Tongue (tissue), 2 donors: Measurements from ENCODE around the gene SRSF6. TPM values are rescaled to one million over a fixed set of nuclear protein-coding genes. Genes with fewer than 3 reads are reported as not detected.
"Not testable (repeated sequence)": the region's sequence is repeated elsewhere in the genome, so short reads cannot be mapped to it uniquely, and the experiment has no call there.

Experiments
- DNase-seq: peaks from one replicate; pipeline ENCODE4 v3.0.0-alpha.2; 2015
- total RNA-seq: library from RNA; depleted of rRNA; stranded (reverse); fragments of >200 nt; gene quantifications from one replicate; pipeline ENCODE4 v1.2.3, GENCODE V29; 2014

The SRSF6 gene
- total RNA-seq, result 90.1 TPM

- DNase-seq, result peak; percentile 98
Measured at GRCh38 chr20:43457640-43458421, at the start of gene SRSF6. TSS of gene SRSF6 (plus strand) at chr20:43457896. CDS start at chr20:43458034, 138 bp downstream.

GRCh38 chr20:43408848-43409576 is 48.7 kb upstream of the SRSF6 start:
- DNase-seq, result no peak

- no peak for DNase-seq
Measured at GRCh38 chr20:43409577-43409913, 48.2 kb upstream of the SRSF6 start.

GRCh38 chr20:43415661-43416430 is 41.9 kb upstream of the SRSF6 start:
- no peak for DNase-seq

GRCh38 chr20:43416591-43417228 is 41.0 kb upstream of the SRSF6 start:
- DNase-seq, result no peak

- DNase-seq, result no peak
Measured at GRCh38 chr20:43420192-43420591, 37.5 kb upstream of the SRSF6 start.

- not testable (repeated sequence) for DNase-seq
Measured at GRCh38 chr20:43420913-43421312, 36.8 kb upstream of the SRSF6 start.

- no peak for DNase-seq
Measured at GRCh38 chr20:43426172-43426571, 31.5 kb upstream of the SRSF6 start.

GRCh38 chr20:43430265-43431133 is 27.2 kb upstream of the SRSF6 start:
- no peak for DNase-seq

- DNase-seq, result no peak
Measured at GRCh38 chr20:43431134-43431519, 26.6 kb upstream of the SRSF6 start.

GRCh38 chr20:43432498-43432897 is 25.2 kb upstream of the SRSF6 start:
- no peak for DNase-seq

- no peak for DNase-seq
Measured at GRCh38 chr20:43433250-43433854, 24.3 kb upstream of the SRSF6 start.

GRCh38 chr20:43434565-43434964 is 23.1 kb upstream of the SRSF6 start:
- DNase-seq, result no peak

GRCh38 chr20:43438578-43439316 is 18.9 kb upstream of the SRSF6 start:
- no peak for DNase-seq

- DNase-seq, result no peak
Measured at GRCh38 chr20:43440531-43440930, 17.2 kb upstream of the SRSF6 start.

- no peak for DNase-seq
Measured at GRCh38 chr20:43442282-43442880, 15.3 kb upstream of the SRSF6 start.

GRCh38 chr20:43444107-43444506 is 13.6 kb upstream of the SRSF6 start:
- DNase-seq, result no peak

GRCh38 chr20:43446361-43446879 is 11.3 kb upstream of the SRSF6 start:
- no peak for DNase-seq

GRCh38 chr20:43448431-43448747 is 9.3 kb upstream of the SRSF6 start:
- not testable (repeated sequence) for DNase-seq
